IMR-90 (cell line): ENCODE measurements around the gene SLC9A3. TPM values are rescaled to one million over a fixed set of nuclear protein-coding genes. Genes with fewer than 3 reads are reported as not detected.

Experiments used
- ATAC-seq: fragments of 200-7000 bp; cut with Tn5 transposase; 2 replicates; pipeline ENCODE4 v1.9.1; 2020; ENCODE audit warnings: low read depth, mild to moderate bottlenecking, moderate library complexity
- BruUV-seq: library from RNA; stranded (reverse); fragments of 400-500 nt; replicated peaks from 2 replicates; lab custom pipeline; 2021; lab: Mats Ljungman, UMichigan
- CTCF ChIA-PET: fragments of 300-600 bp; formaldehyde crosslinking; extraction: SDS; loops from one replicate; lab custom pipeline; 2021; ENCODE audit warnings: antibody characterized with exemption; lab: Yijun Ruan, JAX
- POLR2A ChIA-PET: fragments of 300-600 bp; sonication (Branson Sonifier 250); formaldehyde crosslinking; loops from one replicate; lab custom pipeline; 2022; ENCODE audit warnings: antibody characterized with exemption; ENCODE audit not compliant: unreplicated experiment; lab: Charles Lee
- DNase-seq: peaks from one replicate; pipeline ENCODE4 v3.0.0; 2013
- H2AFZ ChIP-seq: replicated peaks from 2 replicates; pipeline ENCODE3; 2013; ENCODE audit warnings: low read length, mild to moderate bottlenecking; ENCODE audit not compliant: poor library complexity
- H2AK5ac ChIP-seq: 2 replicates; pipeline ENCODE4 v1.6.1; 2013; ENCODE audit warnings: low read depth, low read length, inconsistent platforms
- H2AK9ac ChIP-seq: replicated peaks from 2 replicates; pipeline ENCODE3; 2013; ENCODE audit warnings: mild to moderate bottlenecking, low read depth, low read length, moderate library complexity; ENCODE audit not compliant: poor library complexity
- H2BK120ac ChIP-seq: 2 replicates; pipeline ENCODE4 v1.6.1; 2013; ENCODE audit warnings: low read depth, low read length, inconsistent platforms
- H2BK15ac ChIP-seq: 3 replicates; pipeline ENCODE4 v1.6.1; 2013; ENCODE audit warnings: low read depth, low read length, inconsistent platforms
- H2BK20ac ChIP-seq: 2 replicates; pipeline ENCODE4 v1.6.1; 2013; ENCODE audit warnings: low read depth, mild to moderate bottlenecking, inconsistent platforms, low read length, moderate library complexity
- H2BK5ac ChIP-seq: 2 replicates; pipeline ENCODE4 v1.6.1; 2013; ENCODE audit warnings: mild to moderate bottlenecking, low read depth, low read length, inconsistent platforms; ENCODE audit not compliant: poor library complexity, severe bottlenecking
- H3K14ac ChIP-seq: replicated peaks from 2 replicates; pipeline ENCODE4 v1.6.1; 2013; ENCODE audit warnings: low read depth, low read length, inconsistent platforms
- H3K18ac ChIP-seq: 2 replicates; pipeline ENCODE4 v1.6.1; 2013; ENCODE audit warnings: low read depth, low read length, control low read depth
- H3K23ac ChIP-seq: 2 replicates; pipeline ENCODE4 v1.6.1; 2013; ENCODE audit warnings: low read depth, low read length, inconsistent platforms
- H3K27ac ChIP-seq: 2 replicates; pipeline ENCODE4 v1.5.1; 2013; ENCODE audit warnings: mild to moderate bottlenecking, control low read depth, low read length; ENCODE audit not compliant: insufficient read depth
- H3K27me3 ChIP-seq: 2 replicates; pipeline ENCODE4 v1.6.1; 2013; ENCODE audit warnings: low read length; ENCODE audit not compliant: control insufficient read depth, insufficient read depth
- H3K36me3 ChIP-seq: 2 replicates; pipeline ENCODE4 v1.6.1; 2013; ENCODE audit warnings: low read length, mixed read lengths; ENCODE audit not compliant: control insufficient read depth, insufficient read depth
- H3K4ac ChIP-seq: 2 replicates; pipeline ENCODE4 v1.6.1; 2013; ENCODE audit warnings: low read depth, low read length, inconsistent platforms
- H3K4me1 ChIP-seq: 2 replicates; pipeline ENCODE4 v1.6.1; 2013; ENCODE audit warnings: low read length, mixed read lengths; ENCODE audit not compliant: control insufficient read depth, insufficient read depth
- H3K4me2 ChIP-seq: 2 replicates; pipeline ENCODE4 v1.6.1; 2013; ENCODE audit warnings: low read depth, mild to moderate bottlenecking, control low read depth, low read length, moderate library complexity
- H3K4me3 ChIP-seq: 2 replicates; pipeline ENCODE4 v1.5.1; 2013; ENCODE audit warnings: low read depth, mild to moderate bottlenecking, control low read depth, low read length, moderate library complexity; ENCODE audit not compliant: insufficient read depth
- H3K56ac ChIP-seq: 2 replicates; pipeline ENCODE4 v1.6.1; 2013; ENCODE audit warnings: low read length, inconsistent platforms; ENCODE audit not compliant: insufficient read depth; ENCODE audit errors: extremely low read depth
- H3K79me1 ChIP-seq, 2 experiments: 2 replicates each; pipeline ENCODE4 v1.6.1; 2013; ENCODE audit warnings: low read length in 2 of 2, inconsistent platforms in 1 of 2, low read depth in 1 of 2
- H3K9ac ChIP-seq: 2 replicates; pipeline ENCODE4 v1.6.1; 2013; ENCODE audit warnings: low read depth, low read length, control low read depth
- H3K9me1 ChIP-seq: 2 replicates; pipeline ENCODE4 v1.6.1; 2013; ENCODE audit warnings: low read length, inconsistent platforms; ENCODE audit not compliant: insufficient read depth
- H3K9me3 ChIP-seq: 2 replicates; pipeline ENCODE4 v1.6.1; 2013; ENCODE audit warnings: low read length; ENCODE audit not compliant: control insufficient read depth, insufficient read depth
- H4K20me1 ChIP-seq: 2 replicates; pipeline ENCODE4 v1.6.1; 2013; ENCODE audit warnings: low read length, inconsistent platforms; ENCODE audit not compliant: insufficient read depth
- H4K5ac ChIP-seq: 2 replicates; pipeline ENCODE4 v1.6.1; 2013; ENCODE audit warnings: mild to moderate bottlenecking, low read depth, low read length, control low read depth
- H4K8ac ChIP-seq, 2 experiments: 2 replicates each; pipeline ENCODE4 v1.6.1; 2013; ENCODE audit warnings: low read depth in 2 of 2, low read length in 2 of 2, control low read depth in 1 of 2, inconsistent platforms in 1 of 2
- H4K91ac ChIP-seq: 2 replicates; pipeline ENCODE4 v1.6.1; 2013; ENCODE audit warnings: low read depth, low read length, inconsistent platforms; ENCODE audit not compliant: insufficient read depth
- BHLHE40 ChIP-seq: fragments of 150-350 bp; IDR thresholded peaks from 2 replicates; pipeline ENCODE4 v1.6.1; 2016; ENCODE audit warnings: mild to moderate bottlenecking, low read depth, low read length
- CEBPB ChIP-seq: IDR thresholded peaks from 2 replicates; pipeline ENCODE4 v1.6.1; 2012; ENCODE audit warnings: low read depth, low read length, improper control_type of control experiment
- CHD1 ChIP-seq: IDR thresholded peaks from 2 replicates; pipeline ENCODE4 v1.6.1; 2012; ENCODE audit warnings: low read depth, low read length, improper control_type of control experiment
- ELK1 ChIP-seq: fragments of 150-350 bp; IDR thresholded peaks from 2 replicates; pipeline ENCODE4 v1.6.1; 2016; ENCODE audit warnings: low read depth, mild to moderate bottlenecking, low read length, moderate library complexity, borderline replicate concordance
- FOS ChIP-seq: fragments of 150-350 bp; IDR thresholded peaks from 2 replicates; pipeline ENCODE4 v1.6.1; 2016; ENCODE audit warnings: low read depth, low read length
- MAFK ChIP-seq: IDR thresholded peaks from 2 replicates; pipeline ENCODE4 v1.6.1; 2012; ENCODE audit warnings: low read depth, low read length, improper control_type of control experiment
- MXI1 ChIP-seq: IDR thresholded peaks from 2 replicates; pipeline ENCODE4 v1.6.1; 2012; ENCODE audit warnings: low read depth, mild to moderate bottlenecking, low read length, moderate library complexity, borderline replicate concordance
- NFE2L2 ChIP-seq: fragments of 150-350 bp; IDR thresholded peaks from 2 replicates; pipeline ENCODE4 v1.6.1; 2016; ENCODE audit warnings: low read depth, mild to moderate bottlenecking, low read length
- POLR2A ChIP-seq: IDR thresholded peaks from 2 replicates; pipeline ENCODE4 v1.6.1; 2012; ENCODE audit warnings: mild to moderate bottlenecking, low read depth, low read length
- RAD21 ChIP-seq: IDR thresholded peaks from 2 replicates; pipeline ENCODE4 v1.6.1; 2012; ENCODE audit warnings: low read length, improper control_type of control experiment
- RCOR1 ChIP-seq: IDR thresholded peaks from 2 replicates; pipeline ENCODE4 v1.6.1; 2012; ENCODE audit warnings: mild to moderate bottlenecking, low read length, improper control_type of control experiment; ENCODE audit not compliant: insufficient replicate concordance
- RFX5 ChIP-seq: IDR thresholded peaks from 2 replicates; pipeline ENCODE4 v1.8.0; 2012; ENCODE audit warnings: low read depth, mild to moderate bottlenecking, low read length, moderate library complexity
- SMC3 ChIP-seq: fragments of 150-350 bp; IDR thresholded peaks from 2 replicates; pipeline ENCODE4 v1.6.1; 2016; ENCODE audit warnings: low read depth, mild to moderate bottlenecking, antibody characterized with exemption, low read length, moderate library complexity
- USF2 ChIP-seq: fragments of 150-350 bp; IDR thresholded peaks from 2 replicates; pipeline ENCODE4 v1.6.1; 2017; ENCODE audit warnings: mild to moderate bottlenecking, antibody characterized with exemption, low read length, low read depth
- WGBS, 2 experiments: methylation state at CpG; one replicate each; pipeline versions ENCODE4 v1.1.5 to v1.1.7; 2013; ENCODE audit warnings: missing lambda C conversion rate in 2 of 2; ENCODE audit not compliant: insufficient read length in 1 of 2; ENCODE audit errors: extremely low coverage in 2 of 2; 5-methylcytosine and 5-hydroxymethylcytosine counted together
- dilution Hi-C: fragments of 300-500 bp; cut with HindIII; formaldehyde crosslinking; loops from one replicate; pipeline ENCODE4 v1.14.3; 2018; ENCODE audit warnings: low sequenced_read_pairs; ENCODE audit not compliant: unreplicated experiment
- in situ Hi-C: fragments of 300-500 bp; cut with MboI; formaldehyde crosslinking; loops from 3 replicates; pipeline ENCODE4 v1.14.3; 2019; ENCODE audit warnings: low sequenced_read_pairs, inconsistent platforms, mixed read lengths
- intact Hi-C: fragments of 100-400 bp; cut with micrococcal nuclease; formaldehyde crosslinking; loops from 2 replicates; pipeline ENCODE4 v1.10.0; 2022
- polyA plus RNA-seq, 3 experiments: library from polyadenylated mRNA; depleted of rRNA; stranded (reverse); fragments of >200 nt; gene quantifications; 2 replicates each; pipeline ENCODE4 v1.2.3, GENCODE V29; 2012; ENCODE audit warnings: low replicate concordance in 1 of 3
- total RNA-seq: library from RNA; depleted of rRNA; stranded (reverse); fragments of >200 nt; gene quantifications from 2 replicates; pipeline ENCODE4 v1.2.3, GENCODE V29; 2012
- TF ChIP-seq, protein P1 (sequence below): conservative IDR thresholded peaks from 2 replicates; pipeline ENCODE4 v1.5.1; 2012; ENCODE audit warnings: mild to moderate bottlenecking, low read depth, low read length, improper control_type of control experiment

The SLC9A3 gene
- total and polyA plus RNA-seq, 2 of the 4 experiments (the other 2 are of a cell fraction): 0.72 to 1.5 TPM

- no peak overlapping the region for H3K4me2 ChIP-seq
- no peaks in the 10 kb centered on the region for H3K27me3 ChIP-seq
- H3K23ac ChIP-seq: no peak overlapping the region
- no peak overlapping the region for H2BK120ac ChIP-seq
- BruUV-seq: no TSS peak
- ChIA-PET POLR2A (no interaction called here), CTCF (interaction anchor here (1.3 kb wide), 1 partner anchor 11 kb away, joined by 4 read pairs; no protein-coding TSS in a partner anchor)
- dilution Hi-C loops: no loop called here
- DNase-seq: no peak
- H3K79me1 ChIP-seq: peaks cover 22 to 74% of the 10 kb centered on the region in 2 experiments
- H3K4me3 ChIP-seq: no peak overlapping the region
- H3K4me1 ChIP-seq: peaks cover 2% of the 10 kb centered on the region
- H3K9ac ChIP-seq: no peak overlapping the region
- H2AK9ac ChIP-seq: no peak overlapping the region
- no peak overlapping the region for H2AFZ ChIP-seq
- H2BK15ac ChIP-seq: no peak overlapping the region
- ATAC-seq: no peak
- H3K56ac ChIP-seq: no peak overlapping the region
- H3K4ac ChIP-seq: no peak overlapping the region
- peaks cover 29% of the 10 kb centered on the region; the same call in 1 of the 2 replicates for H3K9me1 ChIP-seq
- intact Hi-C loops: no loop called here
- peaks cover 34% of the 10 kb centered on the region for H4K20me1 ChIP-seq
- H3K14ac ChIP-seq: no peak overlapping the region
- in situ Hi-C loops: no loop called here
- no peak overlapping the region for H2AK5ac ChIP-seq
- H2BK20ac ChIP-seq: no peak overlapping the region
- no peak overlapping the region for H3K18ac ChIP-seq
- no peak overlapping the region for H4K5ac ChIP-seq
- H4K91ac ChIP-seq: no peak overlapping the region
- no peak overlapping the region for H2BK5ac ChIP-seq
- whole genome bisulfite sequencing, 2 experiments: 100% methylated on average over 4 of the region's 19 CpGs; no CpG with 5 or more reads in 1 of the 2 experiments
- H3K9me3 ChIP-seq: no peaks in the 10 kb centered on the region; the same call in 1 of the 2 replicates
- H3K27ac ChIP-seq: no peak overlapping the region
- H4K8ac ChIP-seq: no peak overlapping the region
- peaks cover 77% of the 10 kb centered on the region for H3K36me3 ChIP-seq
- TF ChIP-seq RFX5 (no peak), RAD21 (no peak), RCOR1 (no peak), BHLHE40 (no peak), CHD1 (no peak), NFE2L2 (no peak), CEBPB (no peak), SMC3 (no peak), ELK1 (no peak), MAFK (no peak), MXI1 (no peak), POLR2A (no peak), FOS (no peak), USF2 (no peak)
- TF ChIP-seq, protein P1, sequence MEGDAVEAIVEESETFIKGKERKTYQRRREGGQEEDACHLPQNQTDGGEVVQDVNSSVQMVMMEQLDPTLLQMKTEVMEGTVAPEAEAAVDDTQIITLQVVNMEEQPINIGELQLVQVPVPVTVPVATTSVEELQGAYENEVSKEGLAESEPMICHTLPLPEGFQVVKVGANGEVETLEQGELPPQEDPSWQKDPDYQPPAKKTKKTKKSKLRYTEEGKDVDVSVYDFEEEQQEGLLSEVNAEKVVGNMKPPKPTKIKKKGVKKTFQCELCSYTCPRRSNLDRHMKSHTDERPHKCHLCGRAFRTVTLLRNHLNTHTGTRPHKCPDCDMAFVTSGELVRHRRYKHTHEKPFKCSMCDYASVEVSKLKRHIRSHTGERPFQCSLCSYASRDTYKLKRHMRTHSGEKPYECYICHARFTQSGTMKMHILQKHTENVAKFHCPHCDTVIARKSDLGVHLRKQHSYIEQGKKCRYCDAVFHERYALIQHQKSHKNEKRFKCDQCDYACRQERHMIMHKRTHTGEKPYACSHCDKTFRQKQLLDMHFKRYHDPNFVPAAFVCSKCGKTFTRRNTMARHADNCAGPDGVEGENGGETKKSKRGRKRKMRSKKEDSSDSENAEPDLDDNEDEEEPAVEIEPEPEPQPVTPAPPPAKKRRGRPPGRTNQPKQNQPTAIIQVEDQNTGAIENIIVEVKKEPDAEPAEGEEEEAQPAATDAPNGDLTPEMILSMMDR: no peak
These were observed 66.9 kb downstream of the SLC9A3 start for GRCh38 chr5:457195-457961.
